HG02798 (cell line): ENCODE data around the gene FBXO15.

Experiments used
- ATAC-seq: cut with Tn5 transposase; IDR thresholded peaks from one replicate; pipeline ENCODE4 v1.9.1; 2021; ENCODE audit warnings: mild to moderate bottlenecking; ENCODE audit not compliant: unreplicated experiment, poor library complexity

The FBXO15 gene

GRCh38 chr18:74154716-74155115 is 7.1 kb upstream of the FBXO15 start:
- no peak for ATAC-seq

GRCh38 chr18:74153793-74154192 is 6.2 kb upstream of the FBXO15 start:
- no peak for ATAC-seq

- ATAC-seq, result no peak
Observed at GRCh38 chr18:74153377-74153776, 5.7 kb upstream of the FBXO15 start.

GRCh38 chr18:74152857-74153256 is 5.2 kb upstream of the FBXO15 start:
- no peak for ATAC-seq

- no peak for ATAC-seq
Observed at GRCh38 chr18:74152270-74152669, 4.6 kb upstream of the FBXO15 start.

GRCh38 chr18:74149878-74150277 is 2.2 kb upstream of the FBXO15 start:
- ATAC-seq, result no peak

GRCh38 chr18:74148543-74149070 is 973 bp upstream of the FBXO15 start:
- ATAC-seq, result peak; percentile 11

- no peak for ATAC-seq
Observed at GRCh38 chr18:74147491-74147778, 199 bp downstream of the FBXO15 start.

- no peak for ATAC-seq
Observed at GRCh38 chr18:74146756-74147155, 878 bp downstream of the FBXO15 start.

- ATAC-seq, result no peak
Observed at GRCh38 chr18:74142252-74142651, 5.4 kb downstream of the FBXO15 start.

GRCh38 chr18:74141667-74142066 is 6.0 kb downstream of the FBXO15 start:
- no peak for ATAC-seq

GRCh38 chr18:74140582-74140981 is 7.1 kb downstream of the FBXO15 start:
- ATAC-seq, result no peak

GRCh38 chr18:74139888-74140287 is 7.7 kb downstream of the FBXO15 start:
- peak; percentile 65 for ATAC-seq

- no peak for ATAC-seq
Observed at GRCh38 chr18:74139411-74139810, 8.2 kb downstream of the FBXO15 start.

- no peak for ATAC-seq
Observed at GRCh38 chr18:74137920-74138538, 9.6 kb downstream of the FBXO15 start.

GRCh38 chr18:74132201-74132600 is 15.4 kb downstream of the FBXO15 start:
- ATAC-seq, result no peak

- no peak for ATAC-seq
Observed at GRCh38 chr18:74131124-74131523, 16.5 kb downstream of the FBXO15 start.

GRCh38 chr18:74128159-74128558 is 19.5 kb downstream of the FBXO15 start:
- ATAC-seq, result no peak

GRCh38 chr18:74126684-74127655 is 20.7 kb downstream of the FBXO15 start:
- no peak for ATAC-seq

GRCh38 chr18:74124642-74125041 is 23.0 kb downstream of the FBXO15 start:
- ATAC-seq, result no peak

- ATAC-seq, result no peak
Observed at GRCh38 chr18:74123200-74123599, 24.4 kb downstream of the FBXO15 start.
